Aorta (tissue), 5 donors: ENCODE data around the gene SRGAP2C. TPM values are rescaled to one million over a fixed set of nuclear protein-coding genes. Genes with fewer than 3 reads are reported as not detected.
"Not testable (repeated sequence)": the region's sequence is repeated elsewhere in the genome, so short reads cannot be mapped to it uniquely, and the experiment has no call there.

Source experiments
- ATAC-seq: fragments of 200-7000 bp; cut with Tn5 transposase; one replicate; pipeline ENCODE4 v1.9.1; 2022; ENCODE audit warnings: moderate library complexity; ENCODE audit not compliant: low FRiP score
- DNase-seq, 2 donors: peaks; one replicate each; pipeline ENCODE4 v3.0.0-alpha.2; 2020
- H3K27ac ChIP-seq, 2 donors: one replicate each; pipeline ENCODE4 v1.5.1; 2013; ENCODE audit warnings: low read length in 2 of 2, mild to moderate bottlenecking in 2 of 2, moderate library complexity in 2 of 2, control low read depth in 1 of 2, inconsistent platforms in 1 of 2, low read depth in 1 of 2
- H3K27me3 ChIP-seq, 2 donors: one replicate each; pipeline ENCODE4 v1.6.1; 2013; ENCODE audit warnings: control low read depth in 1 of 2, low read length in 1 of 2, mild to moderate bottlenecking in 1 of 2, moderate library complexity in 1 of 2; ENCODE audit not compliant: insufficient read depth in 2 of 2, control insufficient read depth in 1 of 2
- H3K36me3 ChIP-seq, 2 donors: one replicate each; pipeline ENCODE4 v1.6.1; 2013; ENCODE audit warnings: control low read depth in 1 of 2, low read length in 1 of 2, mild to moderate bottlenecking in 1 of 2; ENCODE audit not compliant: insufficient read depth in 2 of 2, control insufficient read depth in 1 of 2
- H3K4me1 ChIP-seq, 2 donors: one replicate each; pipeline ENCODE4 v1.6.1; 2013; ENCODE audit warnings: low read length in 2 of 2, control low read depth in 1 of 2, mild to moderate bottlenecking in 1 of 2, moderate library complexity in 1 of 2; ENCODE audit not compliant: insufficient read depth in 2 of 2, control insufficient read depth in 1 of 2
- H3K4me3 ChIP-seq, 2 donors: one replicate each; pipeline ENCODE4 v1.5.1; 2013; ENCODE audit warnings: low read length in 2 of 2, control low read depth in 1 of 2, mild to moderate bottlenecking in 1 of 2
- H3K9me3 ChIP-seq: one replicate; pipeline ENCODE4 v1.6.1; 2013; ENCODE audit warnings: mild to moderate bottlenecking, low read length; ENCODE audit not compliant: control insufficient read depth
- WGBS, 2 donors: extraction: QIAGEN DNeasy Blood & Tissue Kit; methylation state at CpG; one replicate each; pipeline ENCODE4 v1.1.7; 2013; 5-methylcytosine and 5-hydroxymethylcytosine counted together
- intact Hi-C, 2 donors: fragments of 100-400 bp; cut with DNase I; formaldehyde crosslinking; loops; one replicate each; pipeline versions ENCODE4 v1.14.2 to v1.15.0; 2022
- long read RNA-seq, 2 donors: library from polyadenylated mRNA; unstranded; transcript quantifications; one replicate each; pipeline ENCODE4 v2.0.0, GENCODE V29; 2020 to 2021
- polyA plus RNA-seq, 2 donors: library from polyadenylated mRNA; stranded (reverse); fragments of 200-250 nt; gene quantifications; one replicate each; pipeline ENCODE4 v1.2.3, GENCODE V29; 2013
- total RNA-seq, 2 donors: library from RNA; stranded (reverse); fragmentation: NEBNext Ultra II Directional; extraction: Animal tissue kit (Norgen Biotek cat#: 25700); gene quantifications; one replicate each; pipeline ENCODE4 v1.2.1, GENCODE V29; 2021
- donor health status: healthy with polysubstance abuse.
- donor health status: Bipolar disorder and iron deficiency.
- donor health status: DM: no; HTN: no; CAD: no.
- donor health status: DM: no; HTN: no; CAD: no.
- donor health status: DM: yes; HTN: yes; CAD: no.

The SRGAP2C gene
- total RNA-seq (10 to 100 TPM; 37.3 to 42.7 TPM), polyA plus RNA-seq (1 to 10 TPM; 4.4 to 6.7 TPM)
- long read RNA-seq, donor 1, partial matches to known transcripts: 6 of 22 reads
- long read RNA-seq, donor 1, other reads (novel, unspliced or antisense): 16 of 22 reads
- long read RNA-seq, donor 2, full-length matches to known transcripts: 7 of 31 reads
- long read RNA-seq, donor 2, partial matches to known transcripts: 4 of 31 reads
- long read RNA-seq, donor 2, other reads (novel, unspliced or antisense): 20 of 31 reads

DNA sequence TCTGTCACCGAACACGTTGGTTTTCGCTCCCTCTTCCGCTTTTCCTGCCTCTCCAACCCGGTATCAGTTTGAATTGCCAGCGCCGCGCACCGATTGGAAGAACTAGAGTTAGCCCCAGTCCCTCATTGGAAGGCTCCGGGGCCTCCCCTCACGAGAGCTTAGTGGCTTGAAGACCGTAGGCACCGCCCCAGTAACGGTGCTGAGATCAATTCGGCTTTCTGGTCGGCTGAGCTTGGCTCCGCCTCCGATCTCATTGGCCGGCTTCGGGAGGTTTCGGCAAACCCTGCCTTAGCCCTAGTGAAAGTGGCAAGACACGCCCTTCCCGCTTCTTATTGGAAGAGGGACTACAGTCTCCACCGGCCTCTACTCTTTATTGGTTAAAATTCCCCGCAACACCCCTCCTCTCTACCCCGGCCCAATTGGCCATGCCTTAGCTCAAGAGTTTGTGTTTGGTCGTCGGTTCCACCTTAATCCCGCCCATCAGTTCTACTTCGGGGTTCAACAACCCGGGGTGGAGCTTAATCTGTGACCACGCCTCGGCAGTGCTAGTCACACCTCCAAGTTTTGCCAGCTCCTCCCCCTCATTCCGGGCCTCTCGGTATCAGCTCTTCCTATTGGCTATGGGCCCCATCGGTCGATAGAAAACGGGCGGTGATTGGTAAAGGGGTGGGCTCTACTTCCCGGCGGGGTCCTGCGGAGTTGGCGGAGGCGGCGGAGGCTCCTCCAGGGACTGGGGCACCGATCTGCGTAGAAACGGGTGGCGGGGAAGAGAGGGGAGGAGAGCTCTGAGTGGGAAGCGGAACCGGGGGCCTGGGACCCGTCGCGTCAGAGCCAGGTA lies at the start of gene SRGAP2C, which contains the start of gene FAM72B:
TSS of gene SRGAP2C (plus strand) at position 686 of the 838 bp plus-strand sequence. CDS start 2,472 bp downstream, outside the sequence.
TSS of gene FAM72B (minus strand) at position 51 of the 838 bp plus-strand sequence. CDS start 851 bp downstream, outside the sequence.
- intact Hi-C loops: not testable (repeated sequence)
- 0 to 1% methylated on average over 26 to 40 of the region's 54 CpGs for WGBS, 2 donors

DNA sequence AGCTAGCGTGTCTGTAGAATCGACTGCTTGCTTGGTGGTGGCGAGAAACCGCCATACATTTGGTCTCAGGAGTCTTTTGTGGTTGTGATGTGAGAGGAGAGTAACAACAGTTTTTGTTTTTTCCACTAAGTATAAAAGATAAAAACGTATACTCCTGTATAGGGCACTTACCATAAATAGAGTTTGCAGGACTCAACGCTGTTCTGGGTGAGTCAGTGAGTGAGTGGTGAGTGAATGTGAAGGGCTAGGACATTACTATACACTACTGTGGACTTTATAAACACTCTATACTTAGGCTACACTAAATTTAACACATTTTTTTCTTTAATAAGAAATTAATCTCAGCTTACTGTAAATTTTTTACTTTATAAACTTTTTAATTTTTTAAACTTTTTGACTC lies 44.4 kb upstream of the SRGAP2C start:
- no CpG with 5 or more reads among the region's 6 CpGs for WGBS, 2 donors
- H3K27ac ChIP-seq, DNase-seq, H3K27me3 ChIP-seq, H3K9me3 ChIP-seq, H3K4me3 ChIP-seq, H3K4me1 ChIP-seq, ATAC-seq, intact Hi-C loops, H3K36me3 ChIP-seq: not testable (repeated sequence)

More for the DNA sequence above, at the start of gene SRGAP2C, which contains the start of gene FAM72B:
- not testable (repeated sequence) for H3K27me3 ChIP-seq, H3K36me3 ChIP-seq, H3K4me1 ChIP-seq, H3K4me3 ChIP-seq, H3K9me3 ChIP-seq
- DNase-seq (peak; percentile 95 to 96), ATAC-seq (peak; percentile 93)
- H3K27ac ChIP-seq: peak within 1 kb of the TSS in 1 of 2 donors; percentile 40

DNA sequence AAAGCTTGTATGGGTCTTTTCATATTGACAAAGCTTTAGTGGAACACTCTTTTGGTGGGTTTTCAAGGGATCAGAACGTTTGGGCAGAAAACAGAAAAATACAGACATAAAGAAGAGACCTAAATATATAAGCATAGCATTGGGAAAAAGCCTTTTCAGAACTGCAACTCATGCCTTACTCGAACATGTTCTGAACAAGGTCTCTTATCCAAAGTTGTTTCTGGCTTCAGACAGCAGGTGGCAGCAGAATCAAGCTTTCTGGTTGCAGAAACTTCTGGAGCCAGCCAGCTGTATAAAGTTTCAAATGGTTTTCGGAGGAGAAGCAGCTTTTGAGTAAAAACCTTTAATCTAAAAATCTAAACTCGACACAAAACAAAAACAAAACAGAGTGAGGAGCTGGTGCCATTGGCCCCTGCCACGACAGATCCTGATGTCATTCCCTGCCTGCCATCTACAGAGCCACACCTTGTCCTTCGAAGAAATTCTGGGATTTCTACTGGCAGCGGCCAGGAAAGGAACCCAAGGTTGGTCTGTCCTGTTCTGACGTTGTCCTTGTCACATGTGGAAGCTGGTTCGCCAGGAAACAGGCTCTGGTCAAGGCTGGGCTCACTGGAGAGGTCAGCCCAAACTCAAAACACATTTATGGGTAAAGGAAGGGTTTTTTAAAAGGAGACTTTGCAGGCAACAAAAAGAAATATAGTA lies 36.1 kb upstream of the SRGAP2C start:
- peak; percentile 90 for ATAC-seq
- H3K4me1 ChIP-seq, intact Hi-C loops, H3K4me3 ChIP-seq, H3K36me3 ChIP-seq, H3K9me3 ChIP-seq, H3K27me3 ChIP-seq, DNase-seq, H3K27ac ChIP-seq: not testable (repeated sequence)
- WGBS, 2 donors: 0 to 2% methylated on average over 1 to 2 of the region's 9 CpGs

DNA sequence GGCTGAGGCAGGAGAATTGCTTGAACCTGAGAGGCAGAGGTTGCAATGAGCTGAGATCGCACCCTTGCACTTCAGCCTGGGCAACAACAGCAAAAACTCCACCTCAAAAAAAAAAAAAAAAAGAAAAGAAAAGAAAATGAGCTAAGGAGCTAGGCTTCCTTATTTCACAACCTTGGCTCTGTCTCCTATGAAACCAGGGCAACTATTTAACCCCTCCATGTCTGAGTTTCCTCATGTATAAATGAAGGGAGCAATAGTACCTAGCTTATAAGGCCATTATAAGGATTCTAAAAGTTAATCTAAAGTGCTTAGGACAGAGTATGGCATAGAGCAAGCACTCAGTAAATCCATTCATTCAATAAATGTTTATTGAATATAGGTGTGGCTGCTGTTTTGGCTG lies 33.5 kb upstream of the SRGAP2C start:
- ATAC-seq, H3K36me3 ChIP-seq, H3K27ac ChIP-seq, intact Hi-C loops, H3K27me3 ChIP-seq, H3K4me1 ChIP-seq, H3K9me3 ChIP-seq, H3K4me3 ChIP-seq, DNase-seq: not testable (repeated sequence)
- 23 to 65% methylated on average over 1 of the region's 1 CpG for WGBS, 2 donors

DNA sequence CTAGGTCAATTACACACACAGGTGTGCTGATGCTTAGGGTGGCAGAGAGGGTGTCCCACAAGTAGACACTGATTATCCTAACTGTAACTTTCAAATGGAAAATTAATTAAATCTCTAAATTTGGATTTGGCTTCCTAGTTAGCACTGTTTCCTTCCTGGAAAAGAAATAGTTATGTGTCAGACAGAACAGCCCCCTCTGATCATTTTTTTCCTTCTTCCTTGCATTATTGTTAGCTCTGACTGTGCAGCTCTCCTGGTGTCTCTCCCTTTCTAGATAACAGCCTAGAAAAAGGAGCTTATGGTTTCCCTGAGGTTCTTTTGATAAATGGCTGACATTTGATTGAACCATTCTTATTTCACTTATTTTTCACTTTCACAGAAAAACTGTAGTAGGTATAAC lies 32.0 kb upstream of the SRGAP2C start:
- ATAC-seq, H3K9me3 ChIP-seq, intact Hi-C loops, H3K36me3 ChIP-seq, DNase-seq, H3K4me1 ChIP-seq, H3K27ac ChIP-seq, H3K4me3 ChIP-seq, H3K27me3 ChIP-seq: not testable (repeated sequence)

DNA sequence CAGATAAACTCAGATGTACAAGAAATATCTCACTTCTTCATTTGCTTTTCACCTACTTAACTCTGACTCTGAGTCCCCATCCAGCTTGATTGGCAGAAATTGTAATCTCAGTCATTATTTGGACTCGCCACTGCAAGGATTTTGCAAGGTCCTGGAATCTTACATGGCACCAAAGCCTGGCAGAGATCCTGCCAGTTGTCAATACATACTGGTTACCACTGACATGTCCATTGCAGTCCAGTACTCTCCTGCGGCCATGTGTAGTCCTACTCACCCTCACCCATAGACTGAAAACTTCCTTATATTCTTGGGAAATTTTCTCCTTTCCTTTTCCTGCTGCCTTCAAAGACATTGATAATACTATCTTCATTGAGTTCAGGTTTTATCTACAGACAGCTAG lies 30.0 kb upstream of the SRGAP2C start:
- H3K36me3 ChIP-seq, H3K4me1 ChIP-seq, ATAC-seq, intact Hi-C loops, DNase-seq, H3K27ac ChIP-seq, H3K27me3 ChIP-seq, H3K9me3 ChIP-seq, H3K4me3 ChIP-seq: not testable (repeated sequence)
- 98 to 100% methylated on average over 1 of the region's 2 CpGs for WGBS, 2 donors

DNA sequence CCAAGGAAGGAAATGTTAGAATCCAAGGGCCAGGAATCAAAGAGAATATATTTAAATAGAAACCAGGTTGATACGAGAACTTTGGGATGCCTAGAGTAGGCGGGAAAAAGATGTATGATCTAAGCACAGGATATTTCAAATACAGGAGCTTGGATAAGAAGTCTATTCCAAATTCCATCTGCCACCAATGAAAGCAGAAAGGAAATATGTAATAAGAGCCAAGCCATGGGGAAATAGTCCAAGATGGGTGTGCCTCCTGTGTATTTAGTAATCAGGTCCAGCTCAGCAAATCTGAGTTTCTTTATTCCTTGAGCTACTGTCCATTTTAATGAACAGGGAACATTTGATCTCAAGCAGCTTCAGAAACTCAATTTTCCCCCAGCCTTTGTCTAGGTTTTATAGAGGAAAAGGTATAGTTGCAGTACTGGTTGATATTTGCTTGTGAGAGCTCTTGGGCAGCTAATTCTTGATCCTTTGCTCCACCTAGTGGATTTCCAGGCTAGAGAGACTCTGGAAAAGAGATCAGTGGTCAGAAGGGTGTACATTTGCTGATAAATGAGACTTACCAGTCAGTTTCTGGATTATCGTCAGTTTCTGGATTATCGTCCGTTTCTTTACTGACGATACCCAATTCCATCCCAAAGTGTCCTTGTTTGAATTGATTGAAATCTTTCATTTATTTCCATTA lies 29.0 kb upstream of the SRGAP2C start:
- not testable (repeated sequence) for DNase-seq

DNA sequence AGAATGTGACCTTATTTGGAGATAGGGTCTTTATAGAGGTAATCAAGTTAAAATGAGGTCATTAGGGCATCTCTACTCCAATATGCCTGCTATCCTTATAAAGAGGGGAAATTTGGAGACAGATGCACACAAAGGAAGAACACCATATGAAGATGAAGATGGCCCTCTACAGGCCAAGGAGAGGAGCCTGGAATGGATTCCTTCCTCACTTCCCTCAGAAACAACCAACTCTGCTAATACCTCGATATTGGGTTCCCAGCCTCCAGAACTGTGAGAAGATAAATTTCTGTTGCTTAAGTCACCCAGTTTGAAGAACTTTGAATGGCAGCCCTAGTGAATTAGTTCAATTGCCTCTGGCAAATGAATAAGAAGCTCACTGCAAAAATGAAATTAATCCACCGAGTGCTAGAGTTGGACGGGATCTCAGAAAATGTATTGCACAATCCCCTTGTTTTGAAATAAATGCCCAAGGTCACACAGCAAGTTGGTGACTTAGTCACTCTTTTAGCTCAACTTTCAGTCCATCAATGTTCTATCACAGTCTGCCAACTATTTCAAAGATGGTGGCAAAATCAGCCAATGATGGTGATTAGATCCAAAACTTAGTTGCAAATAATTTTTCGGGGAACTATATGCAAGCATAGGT lies 27.7 kb upstream of the SRGAP2C start:
- H3K4me3 ChIP-seq, H3K36me3 ChIP-seq, H3K9me3 ChIP-seq, H3K27me3 ChIP-seq, intact Hi-C loops, DNase-seq, H3K4me1 ChIP-seq, H3K27ac ChIP-seq: not testable (repeated sequence)
- peak; percentile 76 for ATAC-seq
- WGBS, 2 donors: no CpG with 5 or more reads among the region's 4 CpGs

More for the DNA sequence above, 29.0 kb upstream of the SRGAP2C start:
- H3K4me1 ChIP-seq, H3K36me3 ChIP-seq, H3K9me3 ChIP-seq, H3K27me3 ChIP-seq, H3K4me3 ChIP-seq, intact Hi-C loops, ATAC-seq, H3K27ac ChIP-seq: not testable (repeated sequence)
- 68 to 74% methylated on average over 6 of the region's 6 CpGs for WGBS, 2 donors
